Ovary (tissue), 9 donors: Measurements from ENCODE around the gene UBE2D3. TPM values are rescaled to one million over a fixed set of nuclear protein-coding genes. Genes with fewer than 3 reads are reported as not detected.

Experiments used
- DNase-seq, 5 donors: peaks; one replicate each; pipeline ENCODE4 v3.0.0-alpha.2; 2019 to 2020
- H3K27ac ChIP-seq, 2 donors: fragments of 200-600 bp; one replicate each; pipeline versions ENCODE4 v1.5.1 to v1.8.0; 2019 to 2022
- H3K27me3 ChIP-seq: fragments of 200-600 bp; one replicate; pipeline ENCODE4 v1.8.0; 2022
- H3K36me3 ChIP-seq: fragments of 200-600 bp; sonication (generic); one replicate; pipeline ENCODE4 v1.5.1; 2019
- H3K4me1 ChIP-seq: one replicate; pipeline ENCODE4 v1.8.1; 2013; ENCODE audit warnings: mild to moderate bottlenecking, moderate library complexity; ENCODE audit not compliant: insufficient read depth
- H3K4me3 ChIP-seq: fragments of 200-600 bp; sonication (generic); one replicate; pipeline ENCODE4 v1.5.1; 2017
- H3K9me3 ChIP-seq, 2 donors: fragments of 200-600 bp in 1 of 2; sonication (generic) in 1 of 2; one replicate each; pipeline versions ENCODE4 v1.5.1 to v1.8.1; 2013 to 2019; ENCODE audit warnings: mild to moderate bottlenecking in 1 of 2, moderate library complexity in 1 of 2
- CTCF ChIP-seq, 3 donors: fragments of 450-650 bp in 2 of 3; fragments of 200-600 bp in 1 of 3; IDR thresholded peaks; one replicate each; pipeline versions ENCODE4 v1.5.1 to v1.8.0; 2016 to 2022; ENCODE audit warnings: antibody characterized with exemption in 3 of 3, mild to moderate bottlenecking in 1 of 3
- EP300 ChIP-seq: sonication (generic); formaldehyde crosslinking; IDR thresholded peaks from one replicate; pipeline ENCODE4 v1.6.1; 2017; ENCODE audit warnings: antibody characterized with exemption
- POLR2A ChIP-seq: fragments of 450-650 bp; IDR thresholded peaks from one replicate; pipeline ENCODE4 v1.6.1; 2017; ENCODE audit warnings: antibody characterized with exemption, mild to moderate bottlenecking, moderate library complexity
- WGBS, 3 donors: extraction: QIAGEN DNeasy Blood & Tissue Kit in 1 of 3; methylation state at CpG; one replicate each; pipeline versions ENCODE4 v1.1.5 to v1.1.7; 2013 to 2017; 5-methylcytosine and 5-hydroxymethylcytosine counted together
- intact Hi-C, 4 donors: fragments of 100-400 bp; cut with DNase I; formaldehyde crosslinking; loops; one replicate each; pipeline versions ENCODE4 v1.11.0 to v1.15.1; 2022 to 2023
- polyA plus RNA-seq, 2 donors: library from polyadenylated mRNA; stranded (reverse); fragments of 200-250 nt in 1 of 2; fragments of 350-450 nt in 1 of 2; fragmentation: Illumina TruSeq in 1 of 2; extraction: RNeasy Lipid Tissue Mini Kit (QIAGEN cat#74804) in 1 of 2; gene quantifications; one replicate each; pipeline ENCODE4 v1.2.3, GENCODE V29; 2013 to 2014
- total RNA-seq, 7 donors: library from RNA; depleted of rRNA in 2 of 7; stranded (reverse); fragments of >200 nt in 2 of 7; fragmentation: NEBNext Ultra II Directional in 3 of 7; extraction: Animal tissue kit (Norgen Biotek cat#: 25700) in 3 of 7; gene quantifications; one replicate each; pipeline versions ENCODE4 v1.1.0 to v1.2.4, GENCODE V29; 2016 to 2023
- donor health status: DM: no; HTN: no; CAD: no; lungs with moderate emphysema.
- donor health status: DM: no; HTN: no; CAD: no.
- donor health status: Bipolar disorder and iron deficiency.
- donor health status: DM: yes; HTN: yes; CAD: no.
- donor health status: DM: no; HTN: no; CAD: no.
- donor health status: DM: yes; HTN: yes; CAD: no.

UBE2D3 gene
- total and polyA plus RNA-seq, 9 donors: 163 to 347 (median 258) TPM

DNA sequence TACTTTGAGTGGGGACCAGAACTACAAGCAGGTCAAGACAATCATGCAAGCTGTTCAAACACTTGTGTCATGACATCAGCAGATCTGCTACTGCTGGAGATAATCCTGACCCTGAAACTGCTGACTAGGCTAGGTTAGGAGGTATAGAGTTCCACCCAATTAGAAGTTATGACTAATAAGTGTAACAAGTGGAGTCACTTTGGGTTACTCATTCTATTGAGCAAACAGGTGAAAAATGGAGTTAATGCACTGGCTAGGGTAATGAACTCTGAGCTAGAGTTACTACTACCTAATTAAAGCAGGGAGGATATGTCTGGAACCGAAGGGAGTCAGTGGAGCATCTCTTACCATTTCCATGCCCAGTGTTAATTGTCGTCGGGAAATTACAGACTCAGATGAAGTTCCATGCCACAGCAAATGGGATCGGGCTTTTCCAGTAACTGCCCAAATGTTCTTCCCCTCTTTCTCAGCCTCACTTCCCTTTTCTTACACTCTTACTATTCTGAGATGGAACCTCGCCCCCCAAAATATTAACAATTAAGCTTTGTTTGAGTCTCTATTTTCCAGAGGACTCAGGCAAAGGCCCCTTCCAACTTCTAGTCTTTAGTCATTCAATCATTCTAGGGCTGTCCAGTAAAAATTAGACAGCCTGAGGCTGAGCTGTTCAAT is 46.7 kb downstream of the UBE2D3 start:
- H3K27me3 ChIP-seq: no peaks in the 10 kb centered on the region
- intact Hi-C loops: no loop called here
- H3K9me3 ChIP-seq: no peaks in the 10 kb centered on the region
- 84 to 86% (median 85%) methylated on average over 5 of the region's 5 CpGs for WGBS, 3 donors
- no peak overlapping the region for H3K4me3 ChIP-seq
- no peaks in the 10 kb centered on the region for H3K4me1 ChIP-seq
- TF ChIP-seq EP300: no peak
- no peak for TF ChIP-seq POLR2A
- TF ChIP-seq CTCF (IDR thresholded peaks at IDR 0.05): no peak
- H3K27ac ChIP-seq: no peak overlapping the region
- no peak for DNase-seq
- no peaks in the 10 kb centered on the region for H3K36me3 ChIP-seq

- DNase-seq: no peak
- WGBS, 3 donors: 71 to 76% (median 73%) methylated on average over 4 of the region's 4 CpGs
- Histone ChIP-seq H3K4me1 (no peaks in the 10 kb centered on the region), H3K9me3 (no peaks in the 10 kb centered on the region), H3K27me3 (no peaks in the 10 kb centered on the region), H3K27ac (no peak overlapping the region), H3K36me3 (no peaks in the 10 kb centered on the region), H3K4me3 (no peak overlapping the region)
- TF ChIP-seq POLR2A (no peak), CTCF (IDR thresholded peaks at IDR 0.05) (no peak), EP300 (no peak)
- intact Hi-C loops: no loop called here
Observed at GRCh38 chr4:102779204-102779603, 48.1 kb downstream of the UBE2D3 start.

GRCh38 chr4:102778720-102779119 is 48.6 kb downstream of the UBE2D3 start:
- Histone ChIP-seq H3K27me3 (no peaks in the 10 kb centered on the region), H3K36me3 (no peaks in the 10 kb centered on the region), H3K4me1 (no peaks in the 10 kb centered on the region), H3K9me3 (no peaks in the 10 kb centered on the region), H3K27ac (no peak overlapping the region), H3K4me3 (no peak overlapping the region)
- DNase-seq: no peak
- intact Hi-C loops: no loop called here
- WGBS, 3 donors: 54 to 63% (median 55%) methylated on average over 7 of the region's 7 CpGs
- TF ChIP-seq CTCF (IDR thresholded peaks at IDR 0.05) (no peak), POLR2A (no peak), EP300 (no peak)

DNA sequence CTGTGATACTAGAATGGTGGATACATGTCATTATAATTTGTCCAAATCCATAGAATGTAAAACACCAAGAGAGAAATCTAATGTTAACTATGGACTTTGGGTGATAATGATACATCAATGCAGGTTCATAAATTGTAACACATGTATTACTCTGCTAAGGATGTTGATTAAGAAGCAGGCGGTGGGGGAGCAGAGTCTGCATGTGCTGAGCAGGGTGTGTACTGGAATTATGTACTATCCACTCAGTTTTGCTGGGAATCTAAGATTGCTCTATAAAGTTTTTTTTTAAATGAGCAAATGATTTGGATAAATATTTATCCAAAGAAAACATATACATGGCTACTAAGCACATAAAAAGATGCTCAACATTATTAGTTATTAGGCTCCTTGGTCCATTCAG is 51.5 kb downstream of the UBE2D3 start:
- Histone ChIP-seq H3K9me3 (no peaks in the 10 kb centered on the region), H3K27me3 (no peaks in the 10 kb centered on the region), H3K4me3 (no peak overlapping the region), H3K4me1 (no peaks in the 10 kb centered on the region), H3K27ac (no peak overlapping the region), H3K36me3 (no peaks in the 10 kb centered on the region)
- DNase-seq: no peak
- 71 to 83% (median 81%) methylated on average over 1 of the region's 1 CpG for WGBS, 3 donors
- no peak for TF ChIP-seq EP300
- no peak for TF ChIP-seq CTCF (IDR thresholded peaks at IDR 0.05)
- no peak for TF ChIP-seq POLR2A
- intact Hi-C loops: no loop called here
